ENCODE results near the gene IFIT5.
"Not testable (repeated sequence)": the region's sequence is repeated elsewhere in the genome, so short reads cannot be mapped to it uniquely, and the experiment has no call there.

- TF ChIP-seq CTCF (conservative IDR thresholded peaks at IDR 0.05; ENCODE audit: low read length); EZH2phosphoT487 (IDR thresholded peaks at IDR 0.05; ENCODE audit: borderline replicate concordance, low read depth, low read length): not testable (repeated sequence)
Measured at GRCh38 chr10:89410551-89410950, 3.8 kb upstream of the IFIT5 start.
